ENCODE data around the gene SASH1. TPM values are rescaled to one million over a fixed set of nuclear protein-coding genes. Genes with fewer than 3 reads are reported as not detected.

The SASH1 gene
- total and polyA plus RNA-seq, 2 of the 8 experiments (the other 6 are each of a cell fraction or from before 2014, with no cell fraction given) = 6.0 to 20.2 TPM

DNA sequence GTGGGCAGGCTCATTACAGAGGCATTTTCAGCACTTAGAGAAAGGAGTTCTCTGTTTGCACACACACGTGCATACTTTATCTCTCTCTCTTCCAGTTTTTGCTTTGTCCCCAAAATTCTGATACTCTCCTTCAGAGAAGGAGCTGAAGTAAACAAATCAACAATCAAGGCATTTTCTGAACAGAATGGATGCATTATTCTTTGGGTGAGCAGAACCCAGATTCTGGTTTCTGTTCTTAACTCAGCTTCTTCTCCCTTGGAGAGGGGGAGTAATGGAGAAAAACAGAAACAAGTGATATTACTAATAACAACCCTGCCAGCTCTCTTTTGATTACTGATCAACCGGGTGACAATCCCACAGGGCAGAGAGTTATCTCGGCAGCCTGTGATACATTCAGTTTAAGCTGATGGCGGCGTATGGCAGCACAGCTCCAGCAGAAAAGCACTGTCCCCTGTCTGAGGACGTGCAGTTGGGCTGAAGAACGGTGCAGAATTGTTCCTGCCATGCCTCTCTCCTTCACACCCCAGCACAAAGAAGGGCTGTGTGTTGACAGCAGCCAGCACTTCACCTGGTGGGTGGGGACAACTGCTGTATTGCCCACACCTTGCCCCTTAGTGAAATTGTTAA lies 47.3 kb upstream of the SASH1 start (continued):
- TF ChIP-seq, protein P1, sequence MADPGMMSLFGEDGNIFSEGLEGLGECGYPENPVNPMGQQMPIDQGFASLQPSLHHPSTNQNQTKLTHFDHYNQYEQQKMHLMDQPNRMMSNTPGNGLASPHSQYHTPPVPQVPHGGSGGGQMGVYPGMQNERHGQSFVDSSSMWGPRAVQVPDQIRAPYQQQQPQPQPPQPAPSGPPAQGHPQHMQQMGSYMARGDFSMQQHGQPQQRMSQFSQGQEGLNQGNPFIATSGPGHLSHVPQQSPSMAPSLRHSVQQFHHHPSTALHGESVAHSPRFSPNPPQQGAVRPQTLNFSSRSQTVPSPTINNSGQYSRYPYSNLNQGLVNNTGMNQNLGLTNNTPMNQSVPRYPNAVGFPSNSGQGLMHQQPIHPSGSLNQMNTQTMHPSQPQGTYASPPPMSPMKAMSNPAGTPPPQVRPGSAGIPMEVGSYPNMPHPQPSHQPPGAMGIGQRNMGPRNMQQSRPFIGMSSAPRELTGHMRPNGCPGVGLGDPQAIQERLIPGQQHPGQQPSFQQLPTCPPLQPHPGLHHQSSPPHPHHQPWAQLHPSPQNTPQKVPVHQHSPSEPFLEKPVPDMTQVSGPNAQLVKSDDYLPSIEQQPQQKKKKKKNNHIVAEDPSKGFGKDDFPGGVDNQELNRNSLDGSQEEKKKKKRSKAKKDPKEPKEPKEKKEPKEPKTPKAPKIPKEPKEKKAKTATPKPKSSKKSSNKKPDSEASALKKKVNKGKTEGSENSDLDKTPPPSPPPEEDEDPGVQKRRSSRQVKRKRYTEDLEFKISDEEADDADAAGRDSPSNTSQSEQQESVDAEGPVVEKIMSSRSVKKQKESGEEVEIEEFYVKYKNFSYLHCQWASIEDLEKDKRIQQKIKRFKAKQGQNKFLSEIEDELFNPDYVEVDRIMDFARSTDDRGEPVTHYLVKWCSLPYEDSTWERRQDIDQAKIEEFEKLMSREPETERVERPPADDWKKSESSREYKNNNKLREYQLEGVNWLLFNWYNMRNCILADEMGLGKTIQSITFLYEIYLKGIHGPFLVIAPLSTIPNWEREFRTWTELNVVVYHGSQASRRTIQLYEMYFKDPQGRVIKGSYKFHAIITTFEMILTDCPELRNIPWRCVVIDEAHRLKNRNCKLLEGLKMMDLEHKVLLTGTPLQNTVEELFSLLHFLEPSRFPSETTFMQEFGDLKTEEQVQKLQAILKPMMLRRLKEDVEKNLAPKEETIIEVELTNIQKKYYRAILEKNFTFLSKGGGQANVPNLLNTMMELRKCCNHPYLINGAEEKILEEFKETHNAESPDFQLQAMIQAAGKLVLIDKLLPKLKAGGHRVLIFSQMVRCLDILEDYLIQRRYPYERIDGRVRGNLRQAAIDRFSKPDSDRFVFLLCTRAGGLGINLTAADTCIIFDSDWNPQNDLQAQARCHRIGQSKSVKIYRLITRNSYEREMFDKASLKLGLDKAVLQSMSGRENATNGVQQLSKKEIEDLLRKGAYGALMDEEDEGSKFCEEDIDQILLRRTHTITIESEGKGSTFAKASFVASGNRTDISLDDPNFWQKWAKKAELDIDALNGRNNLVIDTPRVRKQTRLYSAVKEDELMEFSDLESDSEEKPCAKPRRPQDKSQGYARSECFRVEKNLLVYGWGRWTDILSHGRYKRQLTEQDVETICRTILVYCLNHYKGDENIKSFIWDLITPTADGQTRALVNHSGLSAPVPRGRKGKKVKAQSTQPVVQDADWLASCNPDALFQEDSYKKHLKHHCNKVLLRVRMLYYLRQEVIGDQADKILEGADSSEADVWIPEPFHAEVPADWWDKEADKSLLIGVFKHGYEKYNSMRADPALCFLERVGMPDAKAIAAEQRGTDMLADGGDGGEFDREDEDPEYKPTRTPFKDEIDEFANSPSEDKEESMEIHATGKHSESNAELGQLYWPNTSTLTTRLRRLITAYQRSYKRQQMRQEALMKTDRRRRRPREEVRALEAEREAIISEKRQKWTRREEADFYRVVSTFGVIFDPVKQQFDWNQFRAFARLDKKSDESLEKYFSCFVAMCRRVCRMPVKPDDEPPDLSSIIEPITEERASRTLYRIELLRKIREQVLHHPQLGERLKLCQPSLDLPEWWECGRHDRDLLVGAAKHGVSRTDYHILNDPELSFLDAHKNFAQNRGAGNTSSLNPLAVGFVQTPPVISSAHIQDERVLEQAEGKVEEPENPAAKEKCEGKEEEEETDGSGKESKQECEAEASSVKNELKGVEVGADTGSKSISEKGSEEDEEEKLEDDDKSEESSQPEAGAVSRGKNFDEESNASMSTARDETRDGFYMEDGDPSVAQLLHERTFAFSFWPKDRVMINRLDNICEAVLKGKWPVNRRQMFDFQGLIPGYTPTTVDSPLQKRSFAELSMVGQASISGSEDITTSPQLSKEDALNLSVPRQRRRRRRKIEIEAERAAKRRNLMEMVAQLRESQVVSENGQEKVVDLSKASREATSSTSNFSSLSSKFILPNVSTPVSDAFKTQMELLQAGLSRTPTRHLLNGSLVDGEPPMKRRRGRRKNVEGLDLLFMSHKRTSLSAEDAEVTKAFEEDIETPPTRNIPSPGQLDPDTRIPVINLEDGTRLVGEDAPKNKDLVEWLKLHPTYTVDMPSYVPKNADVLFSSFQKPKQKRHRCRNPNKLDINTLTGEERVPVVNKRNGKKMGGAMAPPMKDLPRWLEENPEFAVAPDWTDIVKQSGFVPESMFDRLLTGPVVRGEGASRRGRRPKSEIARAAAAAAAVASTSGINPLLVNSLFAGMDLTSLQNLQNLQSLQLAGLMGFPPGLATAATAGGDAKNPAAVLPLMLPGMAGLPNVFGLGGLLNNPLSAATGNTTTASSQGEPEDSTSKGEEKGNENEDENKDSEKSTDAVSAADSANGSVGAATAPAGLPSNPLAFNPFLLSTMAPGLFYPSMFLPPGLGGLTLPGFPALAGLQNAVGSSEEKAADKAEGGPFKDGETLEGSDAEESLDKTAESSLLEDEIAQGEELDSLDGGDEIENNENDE (IDR thresholded peaks at IDR 0.05; ENCODE audit: insufficient replicate concordance, low read length) = no peak

Data from H1 (cell line).